WTC11 (cell line): Measurements from ENCODE around the gene ZBTB22. TPM values are rescaled to one million over a fixed set of nuclear protein-coding genes. Genes with fewer than 3 reads are reported as not detected.

Experiments used
- ATAC-seq: fragments of 200-7000 bp; cut with Tn5 transposase; 2 replicates; pipeline ENCODE4 v1.10.0; 2021; ENCODE audit warnings: mild to moderate bottlenecking, moderate library complexity
- CTCF ChIA-PET: fragments of 300-600 bp; sonication (Branson Sonifier 250); formaldehyde crosslinking; loops from one replicate; lab custom pipeline; 2021; ENCODE audit warnings: antibody characterized with exemption; lab: Charles Lee
- POLR2A ChIA-PET: fragments of 350-600 bp; sonication (Branson Sonifier 250); formaldehyde crosslinking; loops from one replicate; lab custom pipeline; 2021; ENCODE audit warnings: antibody characterized with exemption; lab: Charles Lee
- DNase-seq: peaks from one replicate; pipeline ENCODE4 v3.0.0; 2021; ENCODE audit warnings: low spot score
- H3K27ac Mint-ChIP-seq: 2 replicates; pipeline ENCODE4 v1.8.0; 2021; ENCODE audit warnings: mixed read lengths
- H3K27me3 Mint-ChIP-seq: 2 replicates; pipeline ENCODE4 v1.8.0; 2021; ENCODE audit warnings: low read depth, mild to moderate bottlenecking, moderate library complexity, mixed read lengths
- H3K36me3 Mint-ChIP-seq: 2 replicates; pipeline ENCODE4 v1.8.0; 2021; ENCODE audit warnings: mixed read lengths
- H3K4me1 Mint-ChIP-seq: 2 replicates; pipeline ENCODE4 v1.8.0; 2022; ENCODE audit warnings: mixed read lengths
- H3K4me3 Mint-ChIP-seq: 2 replicates; pipeline ENCODE4 v1.8.0; 2021; ENCODE audit warnings: mild to moderate bottlenecking, moderate library complexity, mixed read lengths
- H3K9me3 Mint-ChIP-seq: 2 replicates; pipeline ENCODE4 v1.8.0; 2021; ENCODE audit warnings: mixed read lengths
- AFF4 ChIP-seq: sonication (generic); formaldehyde crosslinking; IDR thresholded peaks from 2 replicates; pipeline ENCODE4 v1.8.1; 2023; ENCODE audit warnings: mild to moderate bottlenecking, missing genetic modification reagents, borderline replicate concordance
- AR ChIP-seq: fragments of 250-450 bp; sonication (Bioruptor Pico); IDR thresholded peaks from 2 replicates; pipeline ENCODE4 v1.9.0; 2021; ENCODE audit warnings: mild to moderate bottlenecking
- ATF2 ChIP-seq: sonication (generic); formaldehyde crosslinking; IDR thresholded peaks from 2 replicates; pipeline ENCODE4 v1.8.1; 2022; ENCODE audit warnings: low read depth, missing genetic modification reagents, borderline replicate concordance
- CREB1 ChIP-seq: sonication (generic); formaldehyde crosslinking; IDR thresholded peaks from 2 replicates; pipeline ENCODE4 v1.8.0; 2023; ENCODE audit warnings: mild to moderate bottlenecking, missing genetic modification reagents
- CREM ChIP-seq: sonication (generic); formaldehyde crosslinking; IDR thresholded peaks from 2 replicates; pipeline ENCODE4 v1.8.1; 2022; ENCODE audit warnings: mild to moderate bottlenecking, missing genetic modification reagents, moderate library complexity
- ETV6 ChIP-seq: sonication (generic); formaldehyde crosslinking; IDR thresholded peaks from 2 replicates; pipeline ENCODE4 v1.8.1; 2022; ENCODE audit warnings: mild to moderate bottlenecking, missing genetic modification reagents
- FOXP4 ChIP-seq: sonication (generic); formaldehyde crosslinking; IDR thresholded peaks from 2 replicates; pipeline ENCODE4 v1.8.0; 2022; ENCODE audit warnings: mild to moderate bottlenecking, missing genetic modification reagents
- HMGA2 ChIP-seq: fragments of 250-450 bp; sonication (Bioruptor Pico); IDR thresholded peaks from 2 replicates; pipeline ENCODE4 v1.4.0; 2021; ENCODE audit warnings: mild to moderate bottlenecking, moderate library complexity
- HMGXB4 ChIP-seq: sonication (generic); formaldehyde crosslinking; IDR thresholded peaks from 2 replicates; pipeline ENCODE4 v1.8.1; 2023; ENCODE audit warnings: mild to moderate bottlenecking, moderate library complexity, missing genetic modification reagents
- MYBL2 ChIP-seq: sonication (generic); formaldehyde crosslinking; IDR thresholded peaks from 2 replicates; pipeline ENCODE4 v1.8.1; 2023; ENCODE audit warnings: mild to moderate bottlenecking, moderate library complexity, missing genetic modification reagents
- NR3C1 ChIP-seq: sonication (generic); formaldehyde crosslinking; conservative IDR thresholded peaks from 2 replicates; pipeline ENCODE4 v1.8.1; 2023; ENCODE audit warnings: low read depth, mild to moderate bottlenecking, missing genetic modification reagents
- RELA ChIP-seq: sonication (generic); formaldehyde crosslinking; IDR thresholded peaks from 2 replicates; pipeline ENCODE4 v1.8.1; 2022; ENCODE audit warnings: missing genetic modification reagents, mild to moderate bottlenecking, borderline replicate concordance
- SMAD4 ChIP-seq: sonication (generic); formaldehyde crosslinking; IDR thresholded peaks from 2 replicates; pipeline ENCODE4 v1.8.0; 2022; ENCODE audit warnings: mild to moderate bottlenecking, missing genetic modification reagents
- USF1 ChIP-seq: sonication (generic); formaldehyde crosslinking; IDR thresholded peaks from 2 replicates; pipeline ENCODE4 v1.8.0; 2022; ENCODE audit warnings: mild to moderate bottlenecking, missing genetic modification reagents
- ZNF121 ChIP-seq: sonication (generic); formaldehyde crosslinking; IDR thresholded peaks from 2 replicates; pipeline ENCODE4 v1.8.0; 2023; ENCODE audit warnings: missing genetic modification reagents
- ZNF138 ChIP-seq: sonication (generic); formaldehyde crosslinking; conservative IDR thresholded peaks from 2 replicates; pipeline ENCODE4 v1.8.1; 2022; ENCODE audit warnings: mild to moderate bottlenecking, moderate library complexity, missing genetic modification reagents
- ZNF263 ChIP-seq: sonication (generic); formaldehyde crosslinking; IDR thresholded peaks from 2 replicates; pipeline ENCODE4 v1.8.1; 2022; ENCODE audit warnings: low read depth, mild to moderate bottlenecking, moderate library complexity, missing genetic modification reagents
- ZNF317 ChIP-seq: sonication (generic); formaldehyde crosslinking; IDR thresholded peaks from 2 replicates; pipeline ENCODE4 v1.8.1; 2023; ENCODE audit warnings: low read depth, mild to moderate bottlenecking, moderate library complexity, missing genetic modification reagents, borderline replicate concordance
- ZNF396 ChIP-seq: fragments of 250-450 bp; sonication (Bioruptor Pico); IDR thresholded peaks from 2 replicates; pipeline ENCODE4 v1.8.0; 2021; ENCODE audit warnings: mild to moderate bottlenecking, moderate library complexity, borderline replicate concordance
- ZNF512 ChIP-seq: sonication (generic); formaldehyde crosslinking; IDR thresholded peaks from 2 replicates; pipeline ENCODE4 v1.8.1; 2022; ENCODE audit warnings: missing genetic modification reagents, borderline replicate concordance
- total RNA-seq: library from RNA; stranded (reverse); gene quantifications from 3 replicates; pipeline ENCODE4 v1.2.3, GENCODE V29; 2021

The ZBTB22 gene
- total RNA-seq, 1 experiment from 2014 or later: 11.6 TPM

GRCh38 chr6:33276581-33276863 lies 41.0 kb downstream of the ZBTB22 start:
- H3K9me3 Mint-ChIP-seq: no peaks in the 10 kb centered on the region
- H3K4me3 Mint-ChIP-seq: peak overlapping the region; percentile 96
- ATAC-seq (peak; percentile 3), DNase-seq (no peak)
- H3K27ac Mint-ChIP-seq: peak overlapping the region; percentile 100
- H3K4me1 Mint-ChIP-seq: peaks cover 54% of the 10 kb centered on the region
- H3K27me3 Mint-ChIP-seq: no peaks in the 10 kb centered on the region
- H3K36me3 Mint-ChIP-seq: peaks cover 53% of the 10 kb centered on the region
- TF ChIP-seq FOXP4 (CRISPR knock-in tag) (no peak), ZNF263 (CRISPR knock-in tag) (no peak), AR (CRISPR knock-in tag) (no peak), AFF4 (CRISPR knock-in tag) (no peak), HMGXB4 (CRISPR knock-in tag) (no peak), ATF2 (no peak), CREM (CRISPR knock-in tag) (no peak), HMGA2 (CRISPR knock-in tag) (no peak), ZNF317 (CRISPR knock-in tag) (no peak), SMAD4 (CRISPR knock-in tag) (no peak), ZNF396 (CRISPR knock-in tag) (no peak), NR3C1 (CRISPR knock-in tag) (no peak), RELA (no peak), USF1 (no peak), ZNF121 (no peak), ETV6 (CRISPR knock-in tag) (no peak), MYBL2 (CRISPR knock-in tag) (no peak), CREB1 (no peak), ZNF512 (no peak), ZNF138 (CRISPR knock-in tag) (no peak)
- ChIA-PET CTCF (interaction anchor here (0.9 to 3.1 kb wide), 20 partner anchors 7 to 292 kb away, joined by 3 to 40 read pairs (median 6); partner anchors contain the start of genes HSD17B8, PFDN6, PHF1 and RGL2), POLR2A (interaction anchor here (1.3 to 3.2 kb wide), 6 partner anchors 13 to 305 kb away, joined by 6 to 27 read pairs (median 10); partner anchors contain the start of genes PFDN6, RGL2, WDR46 and ZBTB22)
